Skeletal muscle tissue (tissue), 4 donors: ENCODE data around the gene CLSTN3. TPM values are rescaled to one million over a fixed set of nuclear protein-coding genes. Genes with fewer than 3 reads are reported as not detected.

Experiments
- H3K27ac ChIP-seq: one replicate; pipeline ENCODE4 v1.7.0; 2013; ENCODE audit warnings: mild to moderate bottlenecking, low read depth, low read length, inconsistent platforms
- H3K27me3 ChIP-seq, 3 donors: one replicate each; pipeline ENCODE4 v1.7.0; 2013; ENCODE audit warnings: low read length in 3 of 3; ENCODE audit not compliant: control insufficient read depth in 3 of 3, insufficient read depth in 3 of 3
- H3K36me3 ChIP-seq, 3 donors: one replicate each; pipeline ENCODE4 v1.7.0; 2013; ENCODE audit warnings: low read length in 3 of 3; ENCODE audit not compliant: control insufficient read depth in 3 of 3, insufficient read depth in 3 of 3
- H3K4me1 ChIP-seq, 3 donors: one replicate each; pipeline ENCODE4 v1.7.0; 2013; ENCODE audit warnings: low read length in 3 of 3, mild to moderate bottlenecking in 3 of 3; ENCODE audit not compliant: control insufficient read depth in 3 of 3, insufficient read depth in 3 of 3
- H3K4me3 ChIP-seq, 3 donors: one replicate each; pipeline ENCODE4 v1.7.0; 2013; ENCODE audit warnings: low read length in 3 of 3
- H3K9ac ChIP-seq, 3 donors: one replicate each; pipeline ENCODE4 v1.7.0; 2013; ENCODE audit warnings: low read length in 3 of 3, mild to moderate bottlenecking in 3 of 3, moderate library complexity in 2 of 3, low read depth in 1 of 3
- H3K9me3 ChIP-seq, 3 donors: one replicate each; pipeline ENCODE4 v1.7.0; 2013; ENCODE audit warnings: low read length in 3 of 3; ENCODE audit not compliant: control insufficient read depth in 3 of 3
- total RNA-seq: library from RNA; depleted of rRNA; stranded (reverse); fragments of >200 nt; gene quantifications from one replicate; pipeline ENCODE4 v1.2.3, GENCODE V29; 2014
- donor health status: Osteomylitis.

Gene CLSTN3
- total RNA-seq, 1 donor from 2014 or later = 15.1 TPM

- Histone ChIP-seq H3K9me3 (no peaks in the 10 kb centered on the region), H3K9ac (no peak overlapping the region), H3K4me3 (no peak overlapping the region), H3K27ac (peak overlapping the region; percentile 55), H3K4me1 (peaks cover 13 to 21% (median 15%) of the 10 kb centered on the region in 3 donors), H3K36me3 (peaks cover 0 to 6% (median 0%) of the 10 kb centered on the region in 3 donors), H3K27me3 (no peaks in the 10 kb centered on the region)
These were observed 18.1 kb upstream of the CLSTN3 start for GRCh38 chr12:7112041-7112440.

- H3K9me3 ChIP-seq = no peaks in the 10 kb centered on the region
- H3K36me3 ChIP-seq = peaks cover 0 to 8% (median 0%) of the 10 kb centered on the region in 3 donors
- no peak overlapping the region for H3K27ac ChIP-seq
- no peaks in the 10 kb centered on the region for H3K27me3 ChIP-seq
- peaks cover 8 to 14% (median 13%) of the 10 kb centered on the region in 3 donors for H3K4me1 ChIP-seq
- H3K9ac ChIP-seq = peak overlapping the region in 1 of 3 donors; percentile 34
- peak overlapping the region in 1 of 3 donors; percentile 27 for H3K4me3 ChIP-seq
These were observed 16.7 kb upstream of the CLSTN3 start for GRCh38 chr12:7113389-7113871.

- Histone ChIP-seq H3K9ac (no peak overlapping the region), H3K27ac (no peak overlapping the region), H3K9me3 (no peaks in the 10 kb centered on the region), H3K36me3 (peaks cover 0 to 9% (median 0%) of the 10 kb centered on the region in 3 donors), H3K4me1 (peaks cover 6 to 12% (median 10%) of the 10 kb centered on the region in 3 donors), H3K4me3 (no peak overlapping the region), H3K27me3 (no peaks in the 10 kb centered on the region)
These were observed 16.2 kb upstream of the CLSTN3 start for GRCh38 chr12:7114008-7114407.

- Histone ChIP-seq H3K4me1 (peaks cover 0 to 5% (median 3%) of the 10 kb centered on the region in 3 donors), H3K27me3 (peaks cover 0 to 2% (median 0%) of the 10 kb centered on the region in 3 donors), H3K9ac (no peak overlapping the region), H3K36me3 (peaks cover 0 to 9% (median 0%) of the 10 kb centered on the region in 3 donors), H3K4me3 (no peak overlapping the region), H3K27ac (no peak overlapping the region), H3K9me3 (no peaks in the 10 kb centered on the region)
These were observed 15.3 kb upstream of the CLSTN3 start for GRCh38 chr12:7114851-7115250.

GRCh38 chr12:7116196-7116595 is 14.0 kb upstream of the CLSTN3 start:
- Histone ChIP-seq H3K9me3 (no peaks in the 10 kb centered on the region), H3K27ac (no peak overlapping the region), H3K9ac (no peak overlapping the region), H3K4me1 (peaks cover 0 to 4% (median 3%) of the 10 kb centered on the region in 3 donors), H3K27me3 (peaks cover 0 to 2% (median 0%) of the 10 kb centered on the region in 3 donors), H3K4me3 (no peak overlapping the region), H3K36me3 (peaks cover 0 to 9% (median 0%) of the 10 kb centered on the region in 3 donors)

GRCh38 chr12:7116916-7117315 is 13.3 kb upstream of the CLSTN3 start:
- Histone ChIP-seq H3K4me1 (peaks cover 0 to 4% (median 4%) of the 10 kb centered on the region in 3 donors), H3K36me3 (peaks cover 0 to 9% (median 0%) of the 10 kb centered on the region in 3 donors), H3K27ac (no peak overlapping the region), H3K27me3 (peaks cover 0 to 2% (median 0%) of the 10 kb centered on the region in 3 donors), H3K9me3 (no peaks in the 10 kb centered on the region), H3K4me3 (no peak overlapping the region), H3K9ac (no peak overlapping the region)

- H3K4me1 ChIP-seq = peaks cover 0 to 11% (median 3%) of the 10 kb centered on the region in 3 donors
- no peak overlapping the region for H3K4me3 ChIP-seq
- no peak overlapping the region for H3K9ac ChIP-seq
- H3K27ac ChIP-seq = no peak overlapping the region
- peaks cover 0 to 2% (median 0%) of the 10 kb centered on the region in 3 donors for H3K27me3 ChIP-seq
- no peaks in the 10 kb centered on the region for H3K9me3 ChIP-seq
- peaks cover 0 to 9% (median 0%) of the 10 kb centered on the region in 3 donors for H3K36me3 ChIP-seq
These were observed 12.5 kb upstream of the CLSTN3 start for GRCh38 chr12:7117670-7118069.

- H3K27me3 ChIP-seq = peaks cover 0 to 2% (median 0%) of the 10 kb centered on the region in 3 donors
- H3K9me3 ChIP-seq = no peaks in the 10 kb centered on the region
- H3K27ac ChIP-seq = no peak overlapping the region
- no peak overlapping the region for H3K9ac ChIP-seq
- H3K4me3 ChIP-seq = no peak overlapping the region
- H3K4me1 ChIP-seq = peaks cover 0 to 14% (median 7%) of the 10 kb centered on the region in 3 donors
- peaks cover 0 to 9% (median 0%) of the 10 kb centered on the region in 3 donors for H3K36me3 ChIP-seq
These were observed 11.3 kb upstream of the CLSTN3 start for GRCh38 chr12:7118881-7119280.

GRCh38 chr12:7120166-7120565 is 10.0 kb upstream of the CLSTN3 start:
- H3K4me1 ChIP-seq = peaks cover 0 to 14% (median 7%) of the 10 kb centered on the region in 3 donors
- no peak overlapping the region for H3K27ac ChIP-seq
- peaks cover 0 to 2% (median 0%) of the 10 kb centered on the region in 3 donors for H3K27me3 ChIP-seq
- H3K36me3 ChIP-seq = peaks cover 0 to 7% (median 0%) of the 10 kb centered on the region in 3 donors
- no peaks in the 10 kb centered on the region for H3K9me3 ChIP-seq
- H3K4me3 ChIP-seq = no peak overlapping the region
- no peak overlapping the region for H3K9ac ChIP-seq

- H3K9me3 ChIP-seq = no peaks in the 10 kb centered on the region
- H3K27me3 ChIP-seq = peaks cover 0 to 2% (median 0%) of the 10 kb centered on the region in 3 donors
These were observed 8.8 kb upstream of the CLSTN3 start for GRCh38 chr12:7121324-7121723.

More at GRCh38 chr12:7121324-7121723, 8.8 kb upstream of the CLSTN3 start:
- Histone ChIP-seq H3K36me3 (peaks cover 0 to 4% (median 0%) of the 10 kb centered on the region in 3 donors), H3K27ac (no peak overlapping the region), H3K4me1 (peaks cover 0 to 14% (median 7%) of the 10 kb centered on the region in 3 donors), H3K4me3 (no peak overlapping the region), H3K9ac (no peak overlapping the region)
